Ascending aorta (tissue), 2 donors: ENCODE results near the gene PDLIM7. TPM values are rescaled to one million over a fixed set of nuclear protein-coding genes. Genes with fewer than 3 reads are reported as not detected.
A peak's percentile ranks its signal among the peaks of the same experiment; 100 is the strongest.

ENCODE experiments used
- DNase-seq, 2 donors: peaks; one replicate each; pipeline ENCODE4 v3.0.0-alpha.2; 2019; ENCODE audit warnings: low spot score in 2 of 2
- H3K27ac ChIP-seq, 2 donors: fragments of 200-600 bp; sonication (generic); one replicate each; pipeline ENCODE4 v1.5.1; 2016 to 2017; ENCODE audit warnings: mild to moderate bottlenecking in 1 of 2
- H3K27me3 ChIP-seq: fragments of 200-600 bp; sonication (generic); one replicate; pipeline ENCODE4 v1.5.1; 2017
- H3K36me3 ChIP-seq, 2 donors: fragments of 200-600 bp; sonication (generic); one replicate each; pipeline ENCODE4 v1.5.1; 2016
- H3K4me1 ChIP-seq, 2 donors: fragments of 200-600 bp; sonication (generic); one replicate each; pipeline ENCODE4 v1.5.1; 2016 to 2017; ENCODE audit warnings: mild to moderate bottlenecking in 1 of 2
- H3K4me3 ChIP-seq, 2 donors: fragments of 200-600 bp; sonication (generic); one replicate each; pipeline ENCODE4 v1.5.1; 2016 to 2017; ENCODE audit warnings: mild to moderate bottlenecking in 1 of 2
- H3K9me3 ChIP-seq, 2 donors: fragments of 200-600 bp; sonication (generic); one replicate each; pipeline ENCODE4 v1.5.1; 2016
- CTCF ChIP-seq, 3 experiments: fragments of 200-600 bp in 2 of 3; fragments of 450-650 bp in 1 of 3; sonication (generic) in 2 of 3; IDR thresholded peaks; one replicate each; pipeline ENCODE4 v1.5.1; 2016 to 2019; ENCODE audit warnings: antibody characterized with exemption in 3 of 3, mild to moderate bottlenecking in 1 of 3, moderate library complexity in 1 of 3
- intact Hi-C: fragments of 100-400 bp; cut with DNase I; formaldehyde crosslinking; loops from one replicate; pipeline ENCODE4 v1.15.1; 2023
- total RNA-seq: library from RNA; depleted of rRNA; stranded (reverse); fragments of >200 nt; gene quantifications from one replicate; pipeline ENCODE4 v1.1.0, GENCODE V29; 2016

PDLIM7 gene
- total RNA-seq: 1,082 TPM

GRCh38 chr5:177497292-177498012, at the start of gene PDLIM7:
Gene PDLIM7, minus strand, starts transcription at chr5:177497604. Its CDS starts 1,092 bp downstream, at chr5:177496512.
- DNase-seq: peak; percentile 89 to 98
- intact Hi-C loops: loop anchor here (1.0 to 5.0 kb wide), 5 partner anchors 20 to 185 kb away; partner anchors contain the start of genes GRK6 and MXD3
- Histone ChIP-seq H3K4me3 (peak within 1 kb of the TSS; percentile 92 to 93), H3K9me3 (no peaks in the 10 kb centered on the region), H3K27me3 (no peaks in the 10 kb centered on the region), H3K27ac (peak within 1 kb of the TSS; percentile 96 to 99), H3K36me3 (peaks cover 10 to 23% of the 10 kb centered on the region in 2 donors), H3K4me1 (peaks cover 23 to 41% of the 10 kb centered on the region in 2 donors)
- TF ChIP-seq CTCF (IDR thresholded peaks at IDR 0.05): peak in 1 of 3 experiments; percentile 3

- peaks cover 4 to 6% of the 10 kb centered on the region in 2 donors for H3K36me3 ChIP-seq
- no peaks in the 10 kb centered on the region for H3K9me3 ChIP-seq
- H3K27ac ChIP-seq: peak overlapping the region; percentile 89 to 93
- peaks cover 21 to 58% of the 10 kb centered on the region in 2 donors for H3K4me1 ChIP-seq
- intact Hi-C loops: loop anchor here (2.0 kb wide), 1 partner anchor 49 kb away; the partner anchor contains the start of gene PDLIM7
- peak overlapping the region in 1 of 2 donors; percentile 9 for H3K4me3 ChIP-seq
- peak; percentile 31 to 91 for DNase-seq
- no peaks in the 10 kb centered on the region for H3K27me3 ChIP-seq
- TF ChIP-seq CTCF (IDR thresholded peaks at IDR 0.05): no peak
These were observed 48.9 kb upstream of the PDLIM7 start for GRCh38 chr5:177546258-177546741.

GRCh38 chr5:177545487-177546257, 48.3 kb upstream of the PDLIM7 start:
- TF ChIP-seq CTCF (IDR thresholded peaks at IDR 0.05): no peak
- peaks cover 21 to 55% of the 10 kb centered on the region in 2 donors for H3K4me1 ChIP-seq
- no peaks in the 10 kb centered on the region for H3K27me3 ChIP-seq
- intact Hi-C loops: loop anchor here (2.0 kb wide), 1 partner anchor 49 kb away; the partner anchor contains the start of gene PDLIM7
- peak overlapping the region in 1 of 2 donors; percentile 9 for H3K4me3 ChIP-seq
- peak overlapping the region; percentile 89 to 93 for H3K27ac ChIP-seq
- no peaks in the 10 kb centered on the region for H3K9me3 ChIP-seq
- peaks cover 1 to 3% of the 10 kb centered on the region in 2 donors for H3K36me3 ChIP-seq
- DNase-seq: peak; percentile 61 to 94

GRCh38 chr5:177542816-177543465, 45.5 kb upstream of the PDLIM7 start:
- intact Hi-C loops: no loop called here
- peaks cover 32 to 68% of the 10 kb centered on the region in 2 donors for H3K4me1 ChIP-seq
- no peak for DNase-seq
- H3K9me3 ChIP-seq: no peaks in the 10 kb centered on the region
- peak overlapping the region; percentile 50 to 89 for H3K27ac ChIP-seq
- H3K36me3 ChIP-seq: no peaks in the 10 kb centered on the region
- H3K27me3 ChIP-seq: no peaks in the 10 kb centered on the region
- no peak overlapping the region for H3K4me3 ChIP-seq
- TF ChIP-seq CTCF (IDR thresholded peaks at IDR 0.05): no peak

- intact Hi-C loops: no loop called here
- Histone ChIP-seq H3K36me3 (peaks cover 4 to 6% of the 10 kb centered on the region in 2 donors), H3K4me1 (peaks cover 40 to 71% of the 10 kb centered on the region in 2 donors), H3K27ac (peak overlapping the region; percentile 81 to 82), H3K9me3 (no peaks in the 10 kb centered on the region), H3K27me3 (no peaks in the 10 kb centered on the region), H3K4me3 (no peak overlapping the region)
- no peak for TF ChIP-seq CTCF (IDR thresholded peaks at IDR 0.05)
- DNase-seq: no peak
These were observed 43.0 kb upstream of the PDLIM7 start for GRCh38 chr5:177540438-177540837.
